Pancreas (tissue), 10 donors: Measurements from ENCODE around the gene CCDC81. TPM values are rescaled to one million over a fixed set of nuclear protein-coding genes. Genes with fewer than 3 reads are reported as not detected.

ENCODE experiments used
- ATAC-seq, 4 donors: fragments of 200-7000 bp; cut with Tn5 transposase; one replicate each; pipeline versions ENCODE4 v1.8.0 to v1.9.1; 2020; ENCODE audit warnings: mild to moderate bottlenecking in 4 of 4, moderate library complexity in 4 of 4
- DNase-seq, 6 donors: peaks; one replicate each; pipeline ENCODE4 v3.0.0-alpha.2; 2020
- FAIRE-seq: peaks from 2 replicates; lab custom pipeline; 2012; peaks lifted over from hg19 to GRCh38; lab: Jason Lieb, UNC
- H3K27ac ChIP-seq, 4 donors: fragments of 200-600 bp; sonication (generic); 1 replicate in 3 of 4; 2 replicates in 1 of 4; pipeline versions ENCODE4 v1.5.0 to v1.8.0; 2020
- H3K27me3 ChIP-seq, 4 donors: fragments of 200-600 bp; one replicate each; pipeline ENCODE4 v1.8.0; 2021
- H3K36me3 ChIP-seq, 3 donors: fragments of 200-600 bp; sonication (generic) in 1 of 3; one replicate each; pipeline versions ENCODE4 v1.5.0 to v1.8.0; 2020 to 2021
- H3K4me1 ChIP-seq, 3 donors: fragments of 200-600 bp; one replicate each; pipeline ENCODE4 v1.8.0; 2021
- H3K4me3 ChIP-seq, 4 donors: fragments of 200-600 bp; sonication (generic) in 2 of 4; one replicate each; pipeline versions ENCODE4 v1.5.0 to v1.8.0; 2020 to 2021
- H3K9me3 ChIP-seq, 4 donors: fragments of 200-600 bp; one replicate each; pipeline ENCODE4 v1.8.0; 2021
- CTCF ChIP-seq, 4 donors: fragments of 200-600 bp; sonication (generic) in 3 of 4; IDR thresholded peaks; one replicate each; pipeline versions ENCODE4 v1.5.0 to v1.8.0; 2021; ENCODE audit warnings: antibody characterized with exemption in 4 of 4
- whole genome bisulfite sequencing, 2 donors: extraction: QIAGEN DNeasy Blood & Tissue Kit; methylation state at CpG; one replicate each; pipeline ENCODE4 v1.1.7; 2013; 5-methylcytosine and 5-hydroxymethylcytosine counted together
- intact Hi-C, 3 donors: fragments of 100-400 bp; cut with DNase I; formaldehyde crosslinking; loops; one replicate each; pipeline versions ENCODE4 v1.11.1 to v1.14.2; 2022
- polyA plus RNA-seq, 2 donors: library from polyadenylated mRNA; stranded (reverse); fragments of 200-250 nt; gene quantifications; one replicate each; pipeline ENCODE4 v1.2.3, GENCODE V29; 2013
- total RNA-seq, 6 donors: library from RNA; stranded (reverse); fragmentation: NEBNext Ultra II Directional in 4 of 6; extraction: Animal tissue kit (Norgen Biotek cat#: 25700) in 4 of 6; gene quantifications; one replicate each; pipeline versions ENCODE4 v1.2.1 to v1.2.4, GENCODE V29; 2021 to 2023
- donor health status: healthy with polysubstance abuse.
- donor health status: DM: no; HTN: no; CAD: no; lungs with moderate emphysema.
- donor health status: DM: no; HTN: no; CAD: no.
- donor health status: control.
- donor health status: control.
- donor health status: Bipolar disorder and iron deficiency.
- donor health status: DM: yes; HTN: yes; CAD: no.
- donor health status: DM: no; HTN: no; CAD: no.
- donor health status: DM: no; HTN: no; CAD: no.
- donor health status: DM: yes; HTN: yes; CAD: no.

The CCDC81 gene
- total and polyA plus RNA-seq, 8 donors = 0.09 to 0.77 (median 0.34) TPM; not detected in 1

GRCh38 chr11:86383041-86383955, 8.6 kb downstream of the CCDC81 start:
- Histone ChIP-seq H3K4me3 (no peak overlapping the region), H3K9me3 (no peaks in the 10 kb centered on the region), H3K27me3 (no peaks in the 10 kb centered on the region), H3K4me1 (no peaks in the 10 kb centered on the region), H3K36me3 (no peaks in the 10 kb centered on the region), H3K27ac (no peak overlapping the region)
- intact Hi-C loops = no loop called here
- TF ChIP-seq CTCF (IDR thresholded peaks at IDR 0.05) = no peak
- 74 to 83% methylated on average over 5 of the region's 5 CpGs for WGBS, 2 donors
- no peak for ATAC-seq
- DNase-seq = no peak
- FAIRE-seq = no peak

- TF ChIP-seq CTCF (IDR thresholded peaks at IDR 0.05) = no peak
- Histone ChIP-seq H3K27ac (no peak overlapping the region), H3K4me3 (no peak overlapping the region), H3K27me3 (no peaks in the 10 kb centered on the region), H3K4me1 (no peaks in the 10 kb centered on the region), H3K9me3 (no peaks in the 10 kb centered on the region), H3K36me3 (no peaks in the 10 kb centered on the region)
- DNase-seq (no peak), ATAC-seq (no peak), FAIRE-seq (no peak)
- intact Hi-C loops = no loop called here
- 90 to 91% methylated on average over 2 of the region's 2 CpGs for WGBS, 2 donors
Observed at GRCh38 chr11:86386283-86386682, 11.6 kb downstream of the CCDC81 start.

GRCh38 chr11:86386746-86387145, 12.1 kb downstream of the CCDC81 start:
- no peak for TF ChIP-seq CTCF (IDR thresholded peaks at IDR 0.05)
- no peaks in the 10 kb centered on the region for H3K36me3 ChIP-seq
- no peak overlapping the region for H3K4me3 ChIP-seq
- no peak for FAIRE-seq
- DNase-seq = no peak
- no peak overlapping the region for H3K27ac ChIP-seq
- WGBS, 2 donors = 86 to 92% methylated on average over 2 of the region's 2 CpGs
- no peaks in the 10 kb centered on the region for H3K9me3 ChIP-seq
- no peak for ATAC-seq
- intact Hi-C loops = no loop called here
- H3K27me3 ChIP-seq = no peaks in the 10 kb centered on the region
- H3K4me1 ChIP-seq = no peaks in the 10 kb centered on the region

GRCh38 chr11:86388198-86388597, 13.5 kb downstream of the CCDC81 start:
- intact Hi-C loops = no loop called here
- no peaks in the 10 kb centered on the region for H3K27me3 ChIP-seq
- H3K27ac ChIP-seq = no peak overlapping the region
- no peak for TF ChIP-seq CTCF (IDR thresholded peaks at IDR 0.05)
- no peak overlapping the region for H3K4me3 ChIP-seq
- DNase-seq (no peak), FAIRE-seq (no peak), ATAC-seq (peak in 2 of 4 donors; percentile 63 to 64)
- no peaks in the 10 kb centered on the region for H3K4me1 ChIP-seq
- 53 to 62% methylated on average over 4 of the region's 4 CpGs for WGBS, 2 donors
- H3K9me3 ChIP-seq = no peaks in the 10 kb centered on the region
- no peaks in the 10 kb centered on the region for H3K36me3 ChIP-seq

- Histone ChIP-seq H3K36me3 (no peaks in the 10 kb centered on the region), H3K4me3 (no peak overlapping the region), H3K27ac (no peak overlapping the region), H3K4me1 (no peaks in the 10 kb centered on the region), H3K9me3 (no peaks in the 10 kb centered on the region), H3K27me3 (no peaks in the 10 kb centered on the region)
- DNase-seq (no peak), FAIRE-seq (no peak), ATAC-seq (no peak)
- intact Hi-C loops = no loop called here
- WGBS, 2 donors = 81 to 86% methylated on average over 3 of the region's 3 CpGs
- no peak for TF ChIP-seq CTCF (IDR thresholded peaks at IDR 0.05)
Observed at GRCh38 chr11:86390487-86390886, 15.8 kb downstream of the CCDC81 start.
